NCI-H1436 (cell line): ENCODE data around the gene SMURF2.
"Not testable (repeated sequence)": the region's sequence is repeated elsewhere in the genome, so short reads cannot be mapped to it uniquely, and the experiment has no call there.

Experiments used
- DNase-seq: peaks from one replicate; lab custom pipeline; 2025; lab: John Stamatoyannopoulos, UW

SMURF2 gene

GRCh38 chr17:64596439-64596838, 65.7 kb downstream of the SMURF2 start:
- no peak for DNase-seq

GRCh38 chr17:64591944-64592343, 70.2 kb downstream of the SMURF2 start:
- no peak for DNase-seq

- no peak for DNase-seq
Observed at GRCh38 chr17:64585146-64585545, 77.0 kb downstream of the SMURF2 start.

GRCh38 chr17:64583038-64583437, 79.1 kb downstream of the SMURF2 start:
- DNase-seq: no peak

- DNase-seq: no peak
Observed at GRCh38 chr17:64580384-64581315, 81.5 kb downstream of the SMURF2 start.

GRCh38 chr17:64579917-64580316, 82.2 kb downstream of the SMURF2 start:
- no peak for DNase-seq

- not testable (repeated sequence) for DNase-seq
Observed at GRCh38 chr17:64577025-64577424, 85.1 kb downstream of the SMURF2 start.

GRCh38 chr17:64575431-64575830, 86.7 kb downstream of the SMURF2 start:
- DNase-seq: no peak

DNA sequence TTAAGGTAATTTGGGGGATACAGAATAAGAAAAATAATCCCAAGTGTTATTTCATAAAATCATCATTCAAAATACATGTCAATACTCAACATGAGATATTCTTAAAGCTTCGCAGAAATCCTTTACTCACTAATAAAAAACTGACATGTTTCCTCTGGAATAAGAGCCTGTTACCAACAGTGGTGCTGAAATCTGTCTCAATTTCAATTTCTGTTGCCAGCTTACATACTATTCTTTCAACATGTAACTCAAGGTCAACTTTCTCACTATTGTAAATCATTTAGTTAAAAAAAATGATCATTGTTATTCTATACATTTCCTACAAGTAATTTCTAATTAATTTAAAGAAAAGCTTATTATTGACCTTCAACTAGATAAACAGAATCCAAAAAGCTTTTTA, 87.5 kb downstream of the SMURF2 start:
- no peak for DNase-seq

DNA sequence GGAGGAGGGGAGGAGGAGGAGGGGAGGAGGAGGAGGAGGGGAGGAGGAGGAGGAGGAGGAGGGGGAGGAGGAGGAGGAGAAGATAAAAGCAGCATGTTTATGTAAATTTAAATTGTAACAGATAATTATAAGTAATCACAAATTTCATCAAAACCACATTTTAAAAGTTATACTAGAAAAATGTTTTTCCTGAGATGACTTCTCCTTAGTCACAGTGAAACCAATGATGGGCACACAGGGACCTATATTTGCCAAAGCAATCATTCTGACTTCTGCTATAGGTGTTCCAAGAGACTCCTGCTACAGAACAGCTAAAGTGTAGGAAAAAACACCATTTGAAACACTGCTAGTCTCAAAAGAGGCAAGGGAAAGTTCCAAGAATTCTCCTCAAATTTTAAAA, 88.9 kb downstream of the SMURF2 start:
- DNase-seq: no peak

- DNase-seq: no peak
Observed at GRCh38 chr17:64572682-64573154, 89.4 kb downstream of the SMURF2 start.

DNA sequence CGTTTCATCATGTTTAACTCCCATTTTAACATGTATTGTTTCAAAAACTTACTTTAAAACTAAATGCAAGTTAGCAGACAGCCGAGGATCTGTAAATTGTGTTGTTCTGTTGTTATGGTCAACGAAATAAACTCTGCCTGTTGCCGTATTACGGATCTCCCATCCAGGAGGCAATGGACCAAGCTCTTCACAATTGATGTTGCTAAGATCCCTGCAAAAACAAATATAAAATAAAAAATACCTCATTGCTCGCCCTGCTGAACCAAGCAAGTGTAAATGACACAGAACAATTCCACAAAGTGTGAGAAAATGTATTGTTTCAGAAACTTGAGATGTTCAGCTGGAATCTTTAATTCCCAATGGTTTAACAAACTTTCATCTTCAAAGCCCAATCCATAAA, 90.4 kb downstream of the SMURF2 start:
- DNase-seq: no peak

DNA sequence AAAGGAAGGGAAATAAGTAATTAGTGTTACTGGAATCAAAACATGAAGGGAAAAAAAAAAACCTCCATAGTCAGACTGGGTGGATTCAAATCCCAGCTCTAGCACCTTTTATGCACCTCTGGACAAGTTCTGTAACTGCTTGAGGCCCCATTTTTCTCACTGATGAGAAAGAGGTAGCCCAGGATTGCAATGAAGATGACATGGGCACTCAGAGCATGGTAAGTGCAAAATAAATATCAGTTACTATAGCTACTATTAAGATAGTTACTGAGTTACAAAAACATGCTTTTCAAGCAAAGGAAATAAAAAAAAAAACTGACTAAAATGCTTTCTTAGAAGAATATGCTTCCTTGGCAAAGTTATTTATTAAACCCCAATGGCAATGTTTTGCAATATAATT, 96.5 kb downstream of the SMURF2 start:
- no peak for DNase-seq

GRCh38 chr17:64564098-64564497, 98.0 kb downstream of the SMURF2 start:
- no peak for DNase-seq

DNA sequence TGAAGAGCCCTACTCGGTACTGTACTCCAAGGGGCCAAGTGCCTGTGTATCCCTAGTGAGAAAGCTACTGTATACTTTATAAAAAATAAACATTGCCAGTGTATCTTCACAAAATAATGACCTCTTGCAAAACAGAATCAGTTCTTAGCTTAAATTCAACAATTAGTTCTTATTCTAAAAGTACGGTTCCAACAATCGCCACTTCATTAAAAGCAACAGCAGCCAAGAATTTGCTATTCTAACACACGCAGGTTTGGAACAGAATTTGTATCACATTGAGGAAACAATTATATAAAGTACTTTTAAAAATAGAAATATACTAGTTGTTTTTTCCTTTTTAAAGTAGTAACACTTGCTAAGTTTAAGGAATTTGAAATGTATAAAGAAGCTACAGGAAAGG, 106.8 kb downstream of the SMURF2 start:
- DNase-seq: no peak

GRCh38 chr17:64554028-64554637, 108.0 kb downstream of the SMURF2 start:
- DNase-seq: no peak

- DNase-seq: no peak
Observed at GRCh38 chr17:64551461-64551860, 110.6 kb downstream of the SMURF2 start.

DNA sequence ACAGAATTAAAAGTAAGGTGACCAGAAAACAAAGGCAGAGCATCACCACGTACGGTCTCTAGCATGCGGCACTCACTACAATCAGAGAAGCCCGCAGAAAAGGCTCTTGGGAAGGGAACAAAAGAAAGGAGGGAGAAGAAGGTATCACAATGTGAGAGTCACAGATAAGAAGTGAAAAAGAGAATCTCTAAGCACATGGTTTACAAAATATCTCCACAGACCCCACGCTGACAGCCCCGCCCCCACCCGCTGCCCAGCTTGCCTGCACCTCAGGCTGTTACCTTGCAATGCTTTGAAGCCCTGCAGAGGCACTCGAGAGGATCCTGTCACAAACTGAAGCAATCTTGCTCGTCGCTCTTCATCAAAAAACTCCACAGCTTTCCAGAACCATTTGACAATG, 114.8 kb downstream of the SMURF2 start:
- no peak for DNase-seq

GRCh38 chr17:64546716-64547115, 115.4 kb downstream of the SMURF2 start:
- DNase-seq: peak; percentile 39

GRCh38 chr17:64544742-64545141, 117.4 kb downstream of the SMURF2 start:
- DNase-seq: no peak

GRCh38 chr17:64540118-64540776, 121.9 kb downstream of the SMURF2 start:
- no peak for DNase-seq

GRCh38 chr17:64538508-64539130, 123.5 kb downstream of the SMURF2 start:
- no peak for DNase-seq
